Measurements from ENCODE around the gene PRPF31.

DNA sequence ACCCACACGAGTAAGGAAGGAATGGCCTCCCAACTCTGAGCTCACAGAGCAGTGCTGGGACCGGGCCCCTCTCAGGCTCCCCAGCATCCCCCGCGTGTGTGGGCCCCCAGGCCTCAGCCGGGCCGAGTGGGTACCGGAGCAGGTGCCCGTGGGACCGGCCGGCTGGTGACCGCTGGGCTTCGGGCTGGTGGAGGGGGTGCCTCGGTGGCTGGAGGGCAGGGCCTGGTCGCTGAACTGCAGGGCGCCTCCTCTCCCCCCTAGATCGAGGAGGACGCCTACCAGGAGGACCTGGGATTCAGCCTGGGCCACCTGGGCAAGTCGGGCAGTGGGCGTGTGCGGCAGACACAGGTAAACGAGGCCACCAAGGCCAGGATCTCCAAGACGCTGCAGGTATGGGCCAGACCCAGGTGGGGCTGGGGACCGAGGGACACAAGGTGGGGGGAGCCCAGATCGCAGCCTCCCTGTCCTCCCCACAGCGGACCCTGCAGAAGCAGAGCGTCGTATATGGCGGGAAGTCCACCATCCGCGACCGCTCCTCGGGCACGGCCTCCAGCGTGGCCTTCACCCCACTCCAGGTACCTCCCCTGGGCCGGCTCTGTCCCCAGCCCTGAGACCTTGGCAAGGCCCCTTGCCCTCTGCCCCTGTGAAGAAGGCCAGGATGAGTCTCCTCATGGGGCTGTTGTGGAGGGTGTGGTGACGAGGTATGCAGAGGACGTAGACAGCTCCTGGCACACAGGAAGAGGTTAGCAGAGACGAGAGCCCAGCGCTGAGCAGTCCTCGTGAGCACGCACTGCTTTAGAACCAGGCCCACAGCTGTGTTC lies 13.5 kb downstream of the PRPF31 start:
- TF ChIP-seq, protein P1, sequence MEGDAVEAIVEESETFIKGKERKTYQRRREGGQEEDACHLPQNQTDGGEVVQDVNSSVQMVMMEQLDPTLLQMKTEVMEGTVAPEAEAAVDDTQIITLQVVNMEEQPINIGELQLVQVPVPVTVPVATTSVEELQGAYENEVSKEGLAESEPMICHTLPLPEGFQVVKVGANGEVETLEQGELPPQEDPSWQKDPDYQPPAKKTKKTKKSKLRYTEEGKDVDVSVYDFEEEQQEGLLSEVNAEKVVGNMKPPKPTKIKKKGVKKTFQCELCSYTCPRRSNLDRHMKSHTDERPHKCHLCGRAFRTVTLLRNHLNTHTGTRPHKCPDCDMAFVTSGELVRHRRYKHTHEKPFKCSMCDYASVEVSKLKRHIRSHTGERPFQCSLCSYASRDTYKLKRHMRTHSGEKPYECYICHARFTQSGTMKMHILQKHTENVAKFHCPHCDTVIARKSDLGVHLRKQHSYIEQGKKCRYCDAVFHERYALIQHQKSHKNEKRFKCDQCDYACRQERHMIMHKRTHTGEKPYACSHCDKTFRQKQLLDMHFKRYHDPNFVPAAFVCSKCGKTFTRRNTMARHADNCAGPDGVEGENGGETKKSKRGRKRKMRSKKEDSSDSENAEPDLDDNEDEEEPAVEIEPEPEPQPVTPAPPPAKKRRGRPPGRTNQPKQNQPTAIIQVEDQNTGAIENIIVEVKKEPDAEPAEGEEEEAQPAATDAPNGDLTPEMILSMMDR (IDR thresholded peaks at IDR 0.05) = no peak
- no peak for TF ChIP-seq POLR2A (IDR thresholded peaks at IDR 0.05)
